ENCODE results near the gene CDH4. TPM values are rescaled to one million over a fixed set of nuclear protein-coding genes. Genes with fewer than 3 reads are reported as not detected.

Gene CDH4
- total and polyA plus RNA-seq, 9 of the 15 experiments (the other 6 are each of a cell fraction or from before 2014, with no cell fraction given), result 0.04 TPM; not detected in 8

- in situ Hi-C loops (cut with MboI) (no loop called here), intact Hi-C loops (cut with micrococcal nuclease) (no loop called here)
- FAIRE-seq, result no peak
- Histone ChIP-seq H3K9me3 (replicated peaks; ENCODE audit: control insufficient read depth, insufficient read depth, low read depth, low read length) (no peaks in the 10 kb centered on the region; the same call in 1 of the 2 replicates), H3K4me2 (ENCODE audit: insufficient read depth, low read length) (no peak overlapping the region), H2AFZ (ENCODE audit: low read depth, low read length) (no peak overlapping the region), H3K36me3 (ENCODE audit: control insufficient read depth, insufficient read depth, low read length) (no peaks in the 10 kb centered on the region), H3K79me2 (ENCODE audit: control insufficient read depth, insufficient read depth, low read length) (no peaks in the 10 kb centered on the region), H3K9me1 (ENCODE audit: control insufficient read depth, insufficient read depth, low read length) (no peaks in the 10 kb centered on the region), H3K4me1 (replicated peaks in 1 of 2; ENCODE audit: control insufficient read depth in 2 of 2, insufficient read depth in 2 of 2, low read length in 2 of 2) (peaks cover 0 to 23% of the 10 kb centered on the region in 2 experiments; a peak in 2 of 5 replicates), H3K9ac (ENCODE audit: insufficient read depth in 1 of 2, low read depth in 2 of 2, low read length in 2 of 2) (no peak overlapping the region), H3K4me3 (no peak overlapping the region), H4K20me1 (replicated peaks; ENCODE audit: control insufficient read depth, insufficient read depth, low read length) (peaks cover 3% of the 10 kb centered on the region), H3K27me3 (ENCODE audit: control insufficient read depth in 2 of 2, insufficient read depth in 2 of 2, low read length in 2 of 2) (peaks cover 2 to 64% of the 10 kb centered on the region in 2 experiments), H3K27ac (ENCODE audit: extremely low read depth, low read depth, low read length) (no peak overlapping the region)
- no peak for TF ChIP-seq ZBED1 (IDR thresholded peaks at IDR 0.05)
- no peak for TF ChIP-seq PTBP1 (IDR thresholded peaks at IDR 0.05; ENCODE audit: low read depth, low read length)
- TF ChIP-seq ZNF133 (CRISPR knock-in tag; IDR thresholded peaks at IDR 0.05), result no peak
- no peak for TF ChIP-seq YY1 (IDR thresholded peaks at IDR 0.05; ENCODE audit: borderline replicate concordance in 1 of 3, control insufficient read depth in 1 of 3, extremely low read depth in 1 of 3, insufficient read depth in 3 of 3, insufficient read length in 1 of 3, insufficient replicate concordance in 2 of 3, low read depth in 1 of 3, low read length in 2 of 3)
- no peak for TF ChIP-seq ZNF121 (CRISPR knock-in tag; conservative IDR thresholded peaks at IDR 0.05)
- TF ChIP-seq SIX5 (IDR thresholded peaks at IDR 0.05; ENCODE audit: borderline replicate concordance in 1 of 2, insufficient read depth in 1 of 2, low read depth in 1 of 2, low read length in 2 of 2), result no peak
- no peak for TF ChIP-seq TAF7 (tag; IDR thresholded peaks at IDR 0.05)
- TF ChIP-seq MAX (CRISPR knock-in tag; IDR thresholded peaks at IDR 0.05), result no peak
- no peak for TF ChIP-seq ATF4 (CRISPR knock-in tag; IDR thresholded peaks at IDR 0.05)
- TF ChIP-seq U2AF1 (optimal IDR thresholded peaks at IDR 0.05; ENCODE audit: low read depth, low read length), result no peak
- TF ChIP-seq GTF2F1 (IDR thresholded peaks at IDR 0.05; ENCODE audit: low read depth, low read length), result no peak
- no peak for TF ChIP-seq FOXJ3 (CRISPR knock-in tag; IDR thresholded peaks at IDR 0.05)
- TF ChIP-seq MTF1 (CRISPR knock-in tag; IDR thresholded peaks at IDR 0.05; ENCODE audit: borderline replicate concordance), result no peak
- TF ChIP-seq E4F1 (CRISPR knock-in tag; IDR thresholded peaks at IDR 0.05; ENCODE audit: borderline replicate concordance), result no peak
- no peak for TF ChIP-seq RB1 (IDR thresholded peaks at IDR 0.05; ENCODE audit: low read depth)
- no peak for TF ChIP-seq CBX5 (IDR thresholded peaks at IDR 0.05; ENCODE audit: borderline replicate concordance, low read depth)
- TF ChIP-seq KDM4B (IDR thresholded peaks at IDR 0.05; ENCODE audit: borderline replicate concordance in 2 of 2, low read depth in 1 of 2), result no peak
- TF ChIP-seq NONO (IDR thresholded peaks at IDR 0.05; ENCODE audit: low read depth in 2 of 2, low read length in 1 of 2), result no peak
- TF ChIP-seq CXXC5 (CRISPR knock-in tag; IDR thresholded peaks at IDR 0.05), result no peak
- CTCF ChIA-PET (ENCODE audit: low intra/inter-chr PET ratio), result no interaction called here
- no peak for DNase-seq (ENCODE audit: extremely low read depth in 1 of 4, low spot score in 3 of 4)
- ATAC-seq, result no peak
- WGBS (ENCODE audit: insufficient coverage, low coverage, missing lambda C conversion rate), result 21% methylated on average over 27 of the region's 38 CpGs
- BruUV-seq (replicated peaks), result no TSS peak
- POLR2A ChIA-PET, result no interaction called here
Measured at GRCh38 chr20:61932711-61933480, 680.8 kb downstream of the CDH4 start.
